Testis (tissue), 2 donors: ENCODE results near the gene APOC3.

Experiments
- POLR2A ChIP-seq: fragments of 450-650 bp; IDR thresholded peaks from one replicate; pipeline ENCODE4 v1.6.1; 2017; ENCODE audit warnings: antibody characterized with exemption, mild to moderate bottlenecking, moderate library complexity
- TF ChIP-seq, protein P1 (sequence below), 3 experiments: fragments of 450-650 bp in 2 of 3; fragments of 200-600 bp in 1 of 3; sonication (generic) in 1 of 3; IDR thresholded peaks; one replicate each; pipeline ENCODE4 v1.5.1; 2016 to 2019; ENCODE audit warnings: antibody characterized with exemption in 3 of 3, mild to moderate bottlenecking in 2 of 3, moderate library complexity in 1 of 3

DNA sequence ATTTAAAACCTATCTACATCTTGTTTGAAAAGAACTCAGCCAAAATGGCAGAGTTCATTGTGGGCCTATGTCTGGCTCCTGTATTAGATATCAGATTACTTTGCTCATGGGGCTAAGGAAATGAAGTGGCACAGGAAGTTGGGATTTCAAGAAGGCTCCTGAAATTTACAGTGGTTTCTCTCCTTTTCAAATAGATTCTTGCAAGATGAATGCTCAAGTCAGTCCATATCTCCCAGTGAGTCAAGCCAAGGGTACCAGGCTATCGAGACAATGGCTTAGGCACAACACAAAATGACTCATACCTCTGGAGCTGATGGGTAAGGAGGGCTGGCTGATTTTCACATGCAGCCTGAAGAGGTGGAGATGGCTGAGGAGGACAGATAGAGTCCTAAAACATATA lies 31.8 kb downstream of the APOC3 start:
- TF ChIP-seq, protein P1, sequence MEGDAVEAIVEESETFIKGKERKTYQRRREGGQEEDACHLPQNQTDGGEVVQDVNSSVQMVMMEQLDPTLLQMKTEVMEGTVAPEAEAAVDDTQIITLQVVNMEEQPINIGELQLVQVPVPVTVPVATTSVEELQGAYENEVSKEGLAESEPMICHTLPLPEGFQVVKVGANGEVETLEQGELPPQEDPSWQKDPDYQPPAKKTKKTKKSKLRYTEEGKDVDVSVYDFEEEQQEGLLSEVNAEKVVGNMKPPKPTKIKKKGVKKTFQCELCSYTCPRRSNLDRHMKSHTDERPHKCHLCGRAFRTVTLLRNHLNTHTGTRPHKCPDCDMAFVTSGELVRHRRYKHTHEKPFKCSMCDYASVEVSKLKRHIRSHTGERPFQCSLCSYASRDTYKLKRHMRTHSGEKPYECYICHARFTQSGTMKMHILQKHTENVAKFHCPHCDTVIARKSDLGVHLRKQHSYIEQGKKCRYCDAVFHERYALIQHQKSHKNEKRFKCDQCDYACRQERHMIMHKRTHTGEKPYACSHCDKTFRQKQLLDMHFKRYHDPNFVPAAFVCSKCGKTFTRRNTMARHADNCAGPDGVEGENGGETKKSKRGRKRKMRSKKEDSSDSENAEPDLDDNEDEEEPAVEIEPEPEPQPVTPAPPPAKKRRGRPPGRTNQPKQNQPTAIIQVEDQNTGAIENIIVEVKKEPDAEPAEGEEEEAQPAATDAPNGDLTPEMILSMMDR (IDR thresholded peaks at IDR 0.05), result no peak
- no peak for TF ChIP-seq POLR2A
